ENCODE data around the gene ASTN2. TPM values are rescaled to one million over a fixed set of nuclear protein-coding genes. Genes with fewer than 3 reads are reported as not detected.
A peak's percentile ranks its signal among the peaks of the same experiment; 100 is the strongest.

ASTN2 gene
- total and polyA plus RNA-seq, 12 donors: 1.9 to 11.1 (median 4.0) TPM

GRCh38 chr9:116661037-116661954 lies 753.6 kb downstream of the ASTN2 start:
- H3K27me3 ChIP-seq: no peaks in the 10 kb centered on the region
- ATAC-seq (peak; percentile 68 to 89 (median 80)), DNase-seq (no peak)
- WGBS, 2 donors: 57 to 65% methylated on average over 7 of the region's 7 CpGs
- no peaks in the 10 kb centered on the region for H3K36me3 ChIP-seq
- no peak overlapping the region for H3K4me3 ChIP-seq
- intact Hi-C loops (cut with DNase I): loop anchor here in 8 of 10 donors (2.0 to 10.0 kb wide), 7 partner anchors 774 to 1069 kb away; no protein-coding TSS in a partner anchor
- peak; percentile 42 to 78 (median 73) for TF ChIP-seq CTCF (IDR thresholded peaks at IDR 0.05)
- H3K9me3 ChIP-seq: no peaks in the 10 kb centered on the region
- peaks cover 0 to 17% (median 8%) of the 10 kb centered on the region in 9 donors for H3K4me1 ChIP-seq
- H3K27ac ChIP-seq: no peak overlapping the region

GRCh38 chr9:116658265-116658664 lies 756.6 kb downstream of the ASTN2 start:
- no peaks in the 10 kb centered on the region for H3K27me3 ChIP-seq
- no peak overlapping the region for H3K4me3 ChIP-seq
- intact Hi-C loops (cut with DNase I): loop anchor here in 9 of 10 donors (5.0 to 10.0 kb wide), 7 partner anchors 163 to 1066 kb away; partner anchors contain the start of gene PAPPA (in 2 of the 9)
- TF ChIP-seq CTCF (IDR thresholded peaks at IDR 0.05): no peak
- H3K9me3 ChIP-seq: no peaks in the 10 kb centered on the region
- H3K27ac ChIP-seq: no peak overlapping the region
- 91 to 94% methylated on average over 2 of the region's 2 CpGs for WGBS, 2 donors
- no peak for DNase-seq
- peaks cover 0 to 23% (median 14%) of the 10 kb centered on the region in 9 donors for H3K4me1 ChIP-seq
- no peaks in the 10 kb centered on the region for H3K36me3 ChIP-seq
- ATAC-seq: no peak

- Histone ChIP-seq H3K4me3 (no peak overlapping the region), H3K36me3 (no peaks in the 10 kb centered on the region), H3K27me3 (no peaks in the 10 kb centered on the region), H3K9me3 (no peaks in the 10 kb centered on the region), H3K27ac (peak overlapping the region in 6 of 10 donors; percentile 32 to 72 (median 45)), H3K4me1 (peaks cover 0 to 30% (median 14%) of the 10 kb centered on the region in 9 donors)
- ATAC-seq (peak in 1 of 8 donors; percentile 34), DNase-seq (no peak)
- 66 to 67% methylated on average over 2 of the region's 2 CpGs for WGBS, 2 donors
- TF ChIP-seq CTCF (IDR thresholded peaks at IDR 0.05): no peak
- intact Hi-C loops (cut with DNase I): loop anchor here in 9 of 10 donors (5.0 to 10.0 kb wide), 7 partner anchors 162 to 1065 kb away; partner anchors contain the start of gene PAPPA (in 2 of the 9)
Observed at GRCh38 chr9:116656977-116657376, 757.9 kb downstream of the ASTN2 start.

- no peaks in the 10 kb centered on the region for H3K9me3 ChIP-seq
- intact Hi-C loops (cut with DNase I): loop anchor here in 9 of 10 donors (5.0 to 10.0 kb wide), 7 partner anchors 162 to 1064 kb away; partner anchors contain the start of gene PAPPA (in 2 of the 9)
- peaks cover 0 to 30% (median 14%) of the 10 kb centered on the region in 9 donors for H3K4me1 ChIP-seq
- no peaks in the 10 kb centered on the region for H3K36me3 ChIP-seq
- TF ChIP-seq CTCF (IDR thresholded peaks at IDR 0.05): no peak
- peak in 3 of 8 donors; percentile 9 to 35 (median 21) for ATAC-seq
- whole genome bisulfite sequencing, 2 donors: 33 to 41% methylated on average over 5 of the region's 5 CpGs
- H3K4me3 ChIP-seq: no peak overlapping the region
- H3K27me3 ChIP-seq: no peaks in the 10 kb centered on the region
- H3K27ac ChIP-seq: peak overlapping the region in 8 of 10 donors; percentile 9 to 72 (median 43)
- no peak for DNase-seq
Observed at GRCh38 chr9:116656501-116656971, 758.3 kb downstream of the ASTN2 start.
